HG03175 (cell line): Measurements from ENCODE around the gene IL1RAPL2.
"Not testable (repeated sequence)": the region's sequence is repeated elsewhere in the genome, so short reads cannot be mapped to it uniquely, and the experiment has no call there.

Source experiments
- ATAC-seq: cut with Tn5 transposase; IDR thresholded peaks from one replicate; pipeline ENCODE4 v1.9.1; 2021; ENCODE audit warnings: mild to moderate bottlenecking, moderate library complexity; ENCODE audit not compliant: unreplicated experiment

Gene IL1RAPL2

GRCh38 chrX:104852241-104852640 is 286.2 kb downstream of the IL1RAPL2 start:
- no peak for ATAC-seq

DNA sequence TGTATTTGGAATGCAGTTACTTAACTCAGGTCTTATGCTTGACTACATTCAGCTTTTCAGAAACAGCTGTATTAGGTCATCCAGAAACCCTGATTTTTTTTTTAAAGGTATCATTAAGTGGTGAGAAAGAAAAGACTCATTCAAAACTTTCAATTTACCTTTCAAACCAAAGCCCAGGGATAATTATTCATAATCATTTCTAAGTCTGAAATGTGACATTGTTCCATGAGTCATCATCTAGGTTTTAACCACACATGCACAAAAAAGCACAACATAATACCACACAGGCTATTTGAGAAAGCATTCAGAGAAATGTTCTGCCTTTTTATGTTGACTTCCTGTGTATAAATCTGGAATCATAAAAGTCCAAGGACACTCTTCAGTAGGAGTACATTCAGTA is 288.2 kb downstream of the IL1RAPL2 start:
- no peak for ATAC-seq

GRCh38 chrX:104854790-104855340 is 288.9 kb downstream of the IL1RAPL2 start:
- ATAC-seq, result no peak

DNA sequence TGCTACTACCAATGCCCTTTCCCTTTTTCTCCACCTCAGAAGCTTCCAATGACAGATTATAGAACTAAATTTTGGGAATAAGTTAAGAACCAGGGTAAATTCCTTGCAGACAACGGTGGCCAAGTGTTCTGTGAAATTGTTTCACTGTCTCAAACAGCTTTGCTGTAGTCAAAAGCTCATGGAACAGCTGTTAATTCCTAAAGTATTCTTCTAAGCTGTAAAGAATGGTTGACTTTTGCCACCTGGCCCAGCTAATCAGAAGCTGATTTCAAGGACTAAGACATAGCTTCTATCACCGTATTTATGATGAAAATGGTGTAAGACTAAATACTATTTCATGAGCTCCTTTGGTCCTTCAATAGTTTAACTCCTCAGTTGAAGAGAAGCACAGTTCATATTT is 297.5 kb downstream of the IL1RAPL2 start:
- no peak for ATAC-seq

- no peak for ATAC-seq
Measured at GRCh38 chrX:104864296-104864695, 298.3 kb downstream of the IL1RAPL2 start.

DNA sequence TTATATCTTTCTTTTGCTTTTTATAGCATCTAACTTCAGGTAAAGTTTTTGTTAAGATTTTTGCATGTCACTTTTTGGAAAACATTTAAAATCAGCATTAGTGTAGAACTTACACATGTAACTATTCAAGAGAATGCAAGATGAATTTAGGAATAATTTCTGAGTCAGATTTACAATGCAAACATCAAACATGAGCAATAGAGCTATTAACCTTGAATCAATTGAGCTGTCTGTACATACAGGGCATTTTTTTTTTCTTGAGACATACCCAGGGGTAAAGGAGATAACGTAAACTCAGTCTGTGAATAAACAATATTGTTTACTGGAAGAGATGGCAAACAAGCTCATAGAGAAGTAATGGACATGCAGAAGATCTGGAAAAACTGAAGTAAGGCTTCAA is 311.5 kb downstream of the IL1RAPL2 start:
- no peak for ATAC-seq

DNA sequence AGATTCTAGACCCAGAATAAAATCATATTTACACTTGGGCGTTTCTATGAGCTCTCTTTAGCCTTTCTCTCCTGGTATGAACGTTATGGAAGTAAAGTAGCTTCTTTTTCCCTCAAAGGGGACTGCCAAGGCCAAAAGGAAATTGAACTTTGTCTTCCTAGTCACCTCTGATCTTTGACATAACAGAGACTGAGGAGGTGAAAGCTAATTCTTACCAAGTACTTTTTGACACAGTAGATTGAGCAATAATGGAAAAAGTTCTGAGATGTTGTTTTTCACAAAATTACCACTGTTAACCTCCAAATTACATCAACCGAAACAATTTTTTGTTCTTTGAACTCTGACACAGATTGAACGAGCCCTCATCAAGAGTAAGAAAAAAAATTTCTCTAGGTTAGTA is 336.1 kb downstream of the IL1RAPL2 start:
- ATAC-seq, result no peak

DNA sequence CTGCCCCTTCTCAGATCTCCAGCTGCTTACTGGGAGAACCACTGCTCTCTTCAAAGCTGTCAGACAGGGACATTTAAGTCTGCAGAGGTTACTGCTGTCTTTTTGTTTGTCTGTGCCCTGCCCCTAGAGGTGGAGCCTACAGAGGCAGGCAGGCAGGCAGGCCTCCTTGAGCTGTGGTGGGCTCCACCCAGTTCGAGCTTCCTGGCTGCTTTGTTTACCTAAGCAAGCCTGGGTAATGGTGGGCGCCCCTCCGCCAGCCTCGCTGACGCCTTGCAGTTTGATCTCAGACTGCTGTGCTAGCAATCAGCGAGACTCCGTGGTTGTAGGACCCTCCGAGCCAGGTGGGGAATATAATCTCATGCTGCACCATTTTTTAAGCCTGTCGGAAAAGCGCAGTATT is 343.7 kb downstream of the IL1RAPL2 start:
- ATAC-seq, result not testable (repeated sequence)

DNA sequence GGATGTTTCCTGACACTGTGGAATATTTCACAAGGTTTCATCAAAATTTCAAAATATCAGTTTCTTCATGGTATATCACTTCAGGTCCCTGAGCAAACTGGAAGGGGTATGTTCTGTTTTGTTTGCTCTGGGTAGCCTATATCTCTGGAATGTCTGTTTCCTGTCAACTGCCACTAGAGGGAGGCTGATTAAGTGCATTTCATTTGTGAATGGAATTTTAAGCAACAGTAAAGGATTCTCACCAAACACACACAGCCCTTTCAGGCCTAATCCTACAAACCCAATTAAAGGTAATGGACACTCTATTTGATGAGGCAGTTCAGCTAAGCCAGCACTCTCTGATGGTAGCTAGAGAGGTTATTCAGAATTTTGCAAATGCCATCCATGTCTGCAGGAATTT is 347.3 kb downstream of the IL1RAPL2 start:
- ATAC-seq, result no peak

DNA sequence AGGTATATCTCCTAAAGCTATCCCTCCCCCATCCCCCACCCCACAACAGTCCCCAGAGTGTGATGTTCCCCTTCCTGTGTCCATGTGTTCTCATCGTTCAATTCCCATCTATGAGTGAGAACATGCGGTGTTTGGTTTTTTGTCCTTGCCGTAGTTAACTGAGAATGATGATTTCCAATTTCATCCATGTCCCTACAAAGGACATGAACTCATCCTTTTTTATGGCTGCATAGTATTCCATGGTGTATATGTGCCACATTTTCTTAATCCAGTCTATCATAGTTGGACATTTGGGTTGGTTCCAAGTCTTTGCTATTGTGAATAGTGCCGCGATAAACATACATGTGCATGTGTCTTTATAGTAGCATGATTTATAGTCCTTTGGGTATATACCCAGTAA is 348.7 kb downstream of the IL1RAPL2 start:
- not testable (repeated sequence) for ATAC-seq

GRCh38 chrX:104918122-104918521 is 352.1 kb downstream of the IL1RAPL2 start:
- ATAC-seq, result no peak

- ATAC-seq, result no peak
Measured at GRCh38 chrX:104921584-104922205, 355.7 kb downstream of the IL1RAPL2 start.

- ATAC-seq, result peak; percentile 94
Measured at GRCh38 chrX:104922206-104922621, 356.2 kb downstream of the IL1RAPL2 start.

DNA sequence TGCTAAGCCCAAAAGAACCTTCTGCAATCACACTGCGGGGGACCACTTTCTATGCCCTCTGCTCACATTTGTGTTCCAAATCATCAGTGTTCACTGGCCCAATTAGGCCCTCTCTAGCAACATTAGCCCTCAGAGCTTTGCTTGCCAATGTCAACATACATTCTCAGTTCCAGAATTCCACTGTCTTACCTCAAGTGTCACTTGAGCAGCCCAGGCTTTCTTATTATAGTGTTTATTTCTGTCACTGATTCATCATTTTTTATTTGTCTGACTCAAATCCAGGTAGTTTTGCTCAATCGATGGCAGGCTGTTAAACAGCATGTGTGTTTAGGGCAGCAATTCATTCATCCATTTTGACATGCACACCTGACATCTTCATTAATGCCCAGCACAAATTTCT is 363.3 kb downstream of the IL1RAPL2 start:
- ATAC-seq, result no peak

DNA sequence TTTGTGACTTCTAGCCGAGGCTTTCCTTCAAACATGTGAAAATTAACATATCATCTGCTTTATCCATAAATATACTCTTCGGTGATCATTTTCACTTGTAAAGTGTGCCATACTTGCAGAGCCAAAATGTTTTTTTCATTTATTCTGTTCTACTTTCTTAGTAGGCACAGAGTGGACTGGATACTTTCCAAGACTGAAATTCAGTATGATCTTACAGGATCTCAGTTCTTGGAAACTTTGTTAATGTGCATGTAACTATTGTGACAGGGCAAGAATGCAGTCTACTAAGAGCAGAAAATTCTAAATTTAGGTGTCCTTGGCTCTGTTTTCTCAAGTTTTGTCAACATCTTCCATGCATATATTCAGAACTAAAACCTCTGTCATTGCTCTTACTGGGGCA is 369.6 kb downstream of the IL1RAPL2 start:
- no peak for ATAC-seq

DNA sequence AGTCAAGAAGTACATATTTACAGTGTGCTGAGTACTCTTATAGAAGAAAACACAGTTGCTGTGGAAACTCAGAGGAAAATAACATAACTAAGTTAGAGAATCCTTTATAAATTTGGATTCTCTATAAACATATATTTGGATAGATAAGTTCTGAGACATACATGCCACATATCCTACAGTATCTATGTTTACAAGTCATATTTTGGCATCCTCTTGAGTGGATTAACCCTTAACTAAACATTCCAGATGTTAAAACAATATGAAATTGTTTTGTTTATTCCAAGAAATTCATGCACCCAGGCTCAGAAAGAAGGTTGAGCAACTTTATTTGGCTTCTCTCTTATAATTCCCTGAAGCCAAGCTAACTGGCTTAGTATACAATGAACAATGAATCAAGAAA is 387.3 kb downstream of the IL1RAPL2 start:
- no peak for ATAC-seq

DNA sequence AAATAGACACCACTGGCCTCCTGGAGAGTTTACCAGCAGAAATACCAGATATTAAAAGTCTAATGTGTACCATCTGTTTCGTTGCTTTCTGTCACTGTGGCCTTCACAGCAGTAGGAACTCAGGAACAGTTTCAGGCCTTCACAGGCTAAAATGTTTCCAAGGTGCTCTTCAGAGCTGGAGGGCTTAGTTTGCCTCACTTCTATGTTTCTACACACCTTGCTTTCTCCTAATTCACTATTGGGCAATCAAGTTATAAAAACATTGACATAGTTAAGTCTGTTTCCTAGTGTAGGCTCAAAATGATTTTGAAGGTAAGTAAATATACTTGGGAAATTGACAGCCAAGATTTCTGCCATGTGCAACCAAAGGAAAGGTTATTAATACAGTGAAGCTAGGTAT is 395.9 kb downstream of the IL1RAPL2 start:
- no peak for ATAC-seq

GRCh38 chrX:104968241-104968640 is 402.2 kb downstream of the IL1RAPL2 start:
- no peak for ATAC-seq

DNA sequence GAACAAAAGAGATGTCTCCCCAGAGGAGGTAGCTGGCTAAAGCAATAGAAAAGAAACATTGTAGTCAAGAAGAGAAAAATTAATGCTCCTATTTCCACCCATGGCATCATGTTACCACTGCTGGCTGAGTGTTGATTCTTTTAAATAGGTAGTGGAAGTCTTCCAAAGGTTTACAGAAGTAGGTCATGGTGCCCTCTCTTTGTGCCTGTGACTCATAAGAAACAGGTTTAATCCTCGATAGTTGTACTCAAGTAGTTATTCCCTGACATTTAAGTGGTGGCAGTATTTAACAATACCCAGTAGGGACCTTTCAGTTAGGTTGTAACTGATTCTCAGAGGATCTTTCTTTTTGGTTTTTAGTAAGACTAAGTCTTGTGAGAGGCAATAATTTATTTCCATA is 406.7 kb downstream of the IL1RAPL2 start:
- no peak for ATAC-seq

DNA sequence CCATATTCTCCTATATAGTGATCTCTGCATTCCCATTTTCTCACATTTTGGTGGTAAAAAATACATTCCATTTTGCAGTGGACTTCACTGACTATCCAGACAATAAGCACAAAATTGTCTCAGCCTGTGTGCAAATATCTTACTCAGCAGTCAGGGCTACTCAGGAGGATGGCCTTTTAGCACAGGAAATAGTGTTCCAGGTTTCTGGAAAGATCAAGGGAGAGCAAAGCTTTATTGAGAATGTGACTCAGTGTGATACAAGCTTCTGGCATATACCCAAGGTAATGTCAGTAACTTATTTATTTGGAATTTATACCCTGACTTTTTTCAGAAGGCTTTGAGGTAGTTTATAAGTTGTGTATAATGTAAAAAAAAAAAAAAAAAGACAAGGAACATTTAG is 421.1 kb downstream of the IL1RAPL2 start:
- ATAC-seq, result no peak

- no peak for ATAC-seq
Measured at GRCh38 chrX:104988038-104988437, 422.0 kb downstream of the IL1RAPL2 start.

DNA sequence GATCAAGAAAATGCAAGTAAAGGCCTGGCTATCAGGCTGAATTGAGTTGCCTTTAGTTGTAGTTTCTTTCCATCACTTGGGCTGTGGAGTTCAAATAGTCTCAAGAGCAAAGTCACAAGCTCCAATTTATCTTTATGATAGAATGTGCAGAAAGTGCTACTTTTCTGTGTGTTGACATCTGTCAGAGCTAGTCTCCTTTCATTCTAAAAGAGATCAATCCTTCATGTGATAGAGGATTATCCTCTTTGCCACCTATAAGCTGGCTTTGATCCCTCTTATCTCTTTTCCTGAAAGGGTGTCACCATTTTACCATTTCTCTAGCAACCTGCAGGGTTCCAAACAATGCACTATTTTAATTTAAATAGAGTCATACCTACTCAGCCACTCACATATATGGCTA is 429.5 kb downstream of the IL1RAPL2 start:
- no peak for ATAC-seq

- no peak for ATAC-seq
Measured at GRCh38 chrX:105006103-105006502, 440.1 kb downstream of the IL1RAPL2 start.
